Measurements from ENCODE around the gene HSPB6.

DNA sequence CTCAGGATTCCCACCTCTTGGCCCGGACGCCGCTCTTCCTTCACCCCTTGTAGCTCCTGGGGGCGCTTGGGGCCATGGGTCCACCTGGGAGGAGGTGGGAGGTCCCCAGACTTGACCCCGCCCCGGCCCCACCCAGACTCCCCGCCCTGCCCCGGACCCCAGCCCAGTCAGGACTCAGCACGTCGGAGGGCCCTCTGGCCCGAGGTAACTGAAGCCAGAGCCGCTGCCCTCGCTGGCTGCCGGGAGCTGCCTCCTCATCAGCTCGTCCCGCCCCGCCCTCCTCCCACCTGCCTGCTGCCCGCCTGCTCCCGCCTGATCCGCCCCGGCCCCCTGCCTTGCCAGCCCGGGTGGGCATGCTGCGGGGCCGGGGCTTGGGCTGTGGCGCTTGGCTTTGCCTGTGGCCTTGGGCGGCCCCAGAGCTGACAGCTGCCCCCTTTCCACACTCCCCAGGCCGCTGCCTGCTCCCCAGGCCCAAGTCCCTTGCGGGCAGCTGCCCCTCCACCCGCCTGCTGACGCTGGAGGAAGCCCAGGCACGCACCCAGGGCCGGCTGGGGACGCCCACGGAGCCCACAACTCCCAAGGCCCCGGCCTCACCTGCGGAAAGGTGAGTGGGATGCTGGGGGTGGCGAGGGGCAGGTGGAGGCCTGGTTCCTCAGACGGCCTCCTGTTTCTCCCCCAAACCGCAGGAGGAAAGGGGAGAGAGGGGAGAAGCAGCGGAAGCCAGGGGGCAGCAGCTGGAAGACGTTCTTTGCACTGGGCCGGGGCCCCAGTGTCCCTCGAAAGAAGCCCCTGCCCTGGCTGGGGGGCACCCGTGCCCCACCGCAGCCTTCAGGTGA is 27.9 kb upstream of the HSPB6 start:
- TF ChIP-seq, protein P1, sequence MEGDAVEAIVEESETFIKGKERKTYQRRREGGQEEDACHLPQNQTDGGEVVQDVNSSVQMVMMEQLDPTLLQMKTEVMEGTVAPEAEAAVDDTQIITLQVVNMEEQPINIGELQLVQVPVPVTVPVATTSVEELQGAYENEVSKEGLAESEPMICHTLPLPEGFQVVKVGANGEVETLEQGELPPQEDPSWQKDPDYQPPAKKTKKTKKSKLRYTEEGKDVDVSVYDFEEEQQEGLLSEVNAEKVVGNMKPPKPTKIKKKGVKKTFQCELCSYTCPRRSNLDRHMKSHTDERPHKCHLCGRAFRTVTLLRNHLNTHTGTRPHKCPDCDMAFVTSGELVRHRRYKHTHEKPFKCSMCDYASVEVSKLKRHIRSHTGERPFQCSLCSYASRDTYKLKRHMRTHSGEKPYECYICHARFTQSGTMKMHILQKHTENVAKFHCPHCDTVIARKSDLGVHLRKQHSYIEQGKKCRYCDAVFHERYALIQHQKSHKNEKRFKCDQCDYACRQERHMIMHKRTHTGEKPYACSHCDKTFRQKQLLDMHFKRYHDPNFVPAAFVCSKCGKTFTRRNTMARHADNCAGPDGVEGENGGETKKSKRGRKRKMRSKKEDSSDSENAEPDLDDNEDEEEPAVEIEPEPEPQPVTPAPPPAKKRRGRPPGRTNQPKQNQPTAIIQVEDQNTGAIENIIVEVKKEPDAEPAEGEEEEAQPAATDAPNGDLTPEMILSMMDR (optimal IDR thresholded peaks at IDR 0.05 in 1 of 3, IDR thresholded peaks at IDR 0.05 in 1 of 3, conservative IDR thresholded peaks at IDR 0.05 in 1 of 3; ENCODE audit: extremely low read depth in 1 of 3, insufficient read depth in 2 of 3, low read length in 3 of 3): no peak
- TF ChIP-seq EZH2 (IDR thresholded peaks at IDR 0.05; ENCODE audit: low read length): no peak
